Epithelial cell of alveolus of lung (primary cell): Measurements from ENCODE around the gene CCL16. TPM values are rescaled to one million over a fixed set of nuclear protein-coding genes. Genes with fewer than 3 reads are reported as not detected.

Experiments
- total RNA-seq: library from RNA; depleted of rRNA; stranded (reverse); fragments of >200 nt; gene quantifications from 2 replicates; pipeline ENCODE4 v1.2.1, GENCODE V29; 2015

The CCL16 gene
- total RNA-seq = not detected in 2 replicates

GRCh38 chr17:35981246-35981645 lies at the start of gene CCL16:
Gene CCL16, minus strand, starts transcription at chr17:35981497. Its CDS starts 77 bp downstream, at chr17:35981420.

GRCh38 chr17:36017799-36018198 lies 36.5 kb upstream of the CCL16 start, which contains the start of gene CCL23:
Gene CCL23, minus strand, starts transcription at chr17:36017972. Its CDS starts 75 bp downstream, at chr17:36017897.

GRCh38 chr17:36001110-36001771 lies 19.9 kb upstream of the CCL16 start, which contains the start of gene CCL15:
Gene CCL15, minus strand, starts transcription at chr17:36001553. Its CDS starts 61 bp downstream, at chr17:36001492.

GRCh38 chr17:35986643-35987042 lies 5.3 kb upstream of the CCL16 start, which contains the start of gene CCL14:
Gene CCL14, minus strand, starts transcription at chr17:35986729. Its CDS starts 80 bp downstream, at chr17:35986649.

DNA sequence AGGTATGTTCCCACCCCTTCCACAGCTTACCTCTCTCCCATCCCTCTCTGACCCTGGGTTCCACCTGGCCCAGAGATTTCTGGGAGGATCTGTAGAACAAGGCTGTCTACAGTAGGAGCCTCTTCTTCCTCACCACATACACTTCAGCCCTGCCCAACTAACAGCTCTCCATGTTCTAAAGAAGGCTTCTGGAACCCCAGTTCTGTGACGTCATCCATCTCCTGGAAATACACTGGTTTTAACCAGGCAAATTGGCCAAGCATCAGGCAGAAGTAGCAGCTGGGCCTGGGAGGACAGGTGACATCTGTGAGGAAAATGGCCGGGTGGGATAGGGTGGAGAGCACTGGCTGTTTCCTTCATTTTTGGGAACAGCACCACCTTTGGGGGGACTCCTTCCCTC lies 37.8 kb downstream of the CCL16 start, which contains the start of gene LYZL6:
Gene LYZL6, minus strand, starts transcription at position 177 of the 400 bp plus-strand sequence. CDS start 4,357 bp downstream, outside the sequence.

GRCh38 chr17:35930211-35931065 lies 50.9 kb downstream of the CCL16 start, which contains the start of gene RDM1:
Gene RDM1, minus strand, starts transcription at chr17:35930773. Its CDS starts 46 bp downstream, at chr17:35930727.

Other genes starting within 250 kb of the CCL16 start
- 4.0 and 11.3 TPM in 2 replicates for gene RASL10B, start 249.9 kb downstream of the CCL16 start, total RNA-seq
- gene GAS2L2, start 228.3 kb downstream of the CCL16 start, total RNA-seq = not detected in 2 replicates
- not detected in 2 replicates for gene C17orf50, start 220.6 kb downstream of the CCL16 start, total RNA-seq
- 0.13 TPM in 1 of 2 replicates, not detected in the other for gene MMP28, start 185.9 kb downstream of the CCL16 start, total RNA-seq
- gene TAF15, start 172.0 kb downstream of the CCL16 start, total RNA-seq = 25.0 and 40.4 TPM in 2 replicates
- gene HEATR9, start 112.6 kb downstream of the CCL16 start, total RNA-seq = not detected in 2 replicates
- gene CCL5, start 101.1 kb downstream of the CCL16 start, total RNA-seq = 0.52 TPM in 1 of 2 replicates, not detected in the other
- gene RDM1, start 50.7 kb downstream of the CCL16 start, total RNA-seq = 0.13 and 0.80 TPM in 2 replicates
- gene LYZL6, start 37.8 kb downstream of the CCL16 start, total RNA-seq = not detected in 2 replicates
- not detected in 2 replicates for gene CCL14, start 5.2 kb upstream of the CCL16 start, total RNA-seq
- gene CCL15, start 20.1 kb upstream of the CCL16 start, total RNA-seq = not detected in 2 replicates
- not detected in 2 replicates for gene CCL23, start 36.5 kb upstream of the CCL16 start, total RNA-seq
- gene CCL18, start 82.8 kb upstream of the CCL16 start, total RNA-seq = not detected in 2 replicates
- gene CCL3, start 108.6 kb upstream of the CCL16 start, total RNA-seq = not detected in 2 replicates
- gene CCL4, start 122.3 kb upstream of the CCL16 start, total RNA-seq = not detected in 2 replicates
- 1.9 TPM in 1 of 2 replicates, not detected in the other for gene TBC1D3B, start 195.1 kb upstream of the CCL16 start, total RNA-seq
- not detected in 2 replicates for gene CCL3L1, start 215.3 kb upstream of the CCL16 start, total RNA-seq
- not detected in 2 replicates for gene CCL4L2, start 229.6 kb upstream of the CCL16 start, total RNA-seq